ENCODE results near the gene PEX11B.

PEX11B gene, protein sequence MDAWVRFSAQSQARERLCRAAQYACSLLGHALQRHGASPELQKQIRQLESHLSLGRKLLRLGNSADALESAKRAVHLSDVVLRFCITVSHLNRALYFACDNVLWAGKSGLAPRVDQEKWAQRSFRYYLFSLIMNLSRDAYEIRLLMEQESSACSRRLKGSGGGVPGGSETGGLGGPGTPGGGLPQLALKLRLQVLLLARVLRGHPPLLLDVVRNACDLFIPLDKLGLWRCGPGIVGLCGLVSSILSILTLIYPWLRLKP

GRCh38 chr1:145918144-145918991 lies at the start of gene PEX11B:
Gene PEX11B, minus strand, starts transcription at chr1:145918717. Its CDS starts 29 bp downstream, at chr1:145918688.
- peak; percentile 91 for DNase-seq (ENCODE audit: low spot score)

- no peak for DNase-seq (ENCODE audit: low spot score)
Measured at GRCh38 chr1:145967288-145967687, 48.8 kb upstream of the PEX11B start.

DNA sequence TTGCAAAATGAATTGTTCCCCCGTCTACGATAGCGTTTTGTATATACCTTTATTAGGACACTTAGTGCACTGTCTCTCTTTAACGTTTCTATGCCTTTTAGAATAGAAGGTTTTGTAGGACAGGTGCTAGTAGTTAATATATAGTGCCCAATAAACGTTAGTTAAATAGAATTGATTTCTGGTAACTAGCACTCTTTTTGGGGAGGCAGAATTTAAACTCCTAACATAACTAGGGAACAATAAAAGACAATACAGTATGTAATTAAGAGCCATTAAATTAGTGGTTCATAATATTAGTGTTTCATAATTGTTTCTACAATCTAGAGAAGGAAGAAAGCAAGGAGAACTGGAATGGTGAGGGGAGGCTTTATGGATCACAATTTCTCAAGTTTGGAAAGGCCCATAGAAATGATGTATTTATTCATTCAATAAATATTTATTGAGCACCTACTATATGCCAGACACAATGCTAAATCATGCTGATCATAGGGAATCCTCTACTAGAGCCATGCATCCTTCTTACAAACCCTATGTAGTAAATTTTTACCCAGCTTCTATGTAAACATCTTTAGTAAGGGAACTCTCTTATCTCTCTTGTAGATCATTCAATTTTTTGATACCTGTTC lies 46.7 kb upstream of the PEX11B start:
- DNase-seq (ENCODE audit: low spot score): no peak

DNA sequence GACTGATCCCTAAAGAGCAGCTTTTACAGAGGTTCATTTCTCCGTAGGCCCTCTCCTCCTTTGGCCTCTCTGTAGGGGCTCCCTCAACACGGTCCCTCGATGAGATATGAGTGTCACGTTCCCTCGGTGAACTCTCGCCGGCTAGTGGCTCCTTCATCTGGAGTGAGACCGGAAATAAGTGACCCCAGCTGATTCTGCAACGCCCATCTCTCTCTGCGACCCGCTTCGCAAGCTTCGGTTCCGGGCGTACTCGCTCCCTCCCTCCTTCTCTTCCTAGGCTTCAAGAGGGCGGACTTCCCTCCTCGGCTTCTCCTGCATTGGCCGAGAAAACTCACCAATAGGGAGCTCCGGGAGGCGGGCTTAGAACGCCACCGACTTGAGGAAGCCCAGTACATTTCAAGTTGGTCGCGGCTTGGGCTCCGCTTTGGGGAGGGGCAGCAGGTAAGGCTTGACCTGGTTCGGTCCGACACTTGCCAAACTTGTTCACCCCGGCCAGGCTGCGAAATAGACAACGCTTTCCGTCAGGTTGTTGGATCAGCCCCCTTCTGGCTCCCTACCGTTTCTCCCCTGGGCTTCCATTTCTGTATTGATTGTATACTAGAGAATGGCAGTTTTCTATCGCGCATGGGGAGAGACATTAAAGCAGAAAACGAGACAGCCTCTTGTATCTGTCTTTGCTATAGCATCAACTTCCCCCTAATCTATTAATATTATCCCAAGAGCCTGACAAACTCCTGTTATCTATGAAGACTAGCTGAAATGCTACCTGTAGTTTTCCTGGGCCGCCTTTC lies 46.0 kb upstream of the PEX11B start, which contains the start of the genes ANKRD34A and POLR3GL:
TSS of gene ANKRD34A (minus strand) at position 248 of the 791 bp plus-strand sequence. CDS start 2,816 bp downstream, outside the sequence.
TSS of gene POLR3GL (plus strand) at position 363 of the 791 bp plus-strand sequence. CDS start 10,176 bp downstream, outside the sequence.
- DNase-seq (ENCODE audit: low spot score): peak; percentile 99

GRCh38 chr1:145963265-145964019 lies 44.9 kb upstream of the PEX11B start:
- DNase-seq (ENCODE audit: low spot score): peak; percentile 43

DNA sequence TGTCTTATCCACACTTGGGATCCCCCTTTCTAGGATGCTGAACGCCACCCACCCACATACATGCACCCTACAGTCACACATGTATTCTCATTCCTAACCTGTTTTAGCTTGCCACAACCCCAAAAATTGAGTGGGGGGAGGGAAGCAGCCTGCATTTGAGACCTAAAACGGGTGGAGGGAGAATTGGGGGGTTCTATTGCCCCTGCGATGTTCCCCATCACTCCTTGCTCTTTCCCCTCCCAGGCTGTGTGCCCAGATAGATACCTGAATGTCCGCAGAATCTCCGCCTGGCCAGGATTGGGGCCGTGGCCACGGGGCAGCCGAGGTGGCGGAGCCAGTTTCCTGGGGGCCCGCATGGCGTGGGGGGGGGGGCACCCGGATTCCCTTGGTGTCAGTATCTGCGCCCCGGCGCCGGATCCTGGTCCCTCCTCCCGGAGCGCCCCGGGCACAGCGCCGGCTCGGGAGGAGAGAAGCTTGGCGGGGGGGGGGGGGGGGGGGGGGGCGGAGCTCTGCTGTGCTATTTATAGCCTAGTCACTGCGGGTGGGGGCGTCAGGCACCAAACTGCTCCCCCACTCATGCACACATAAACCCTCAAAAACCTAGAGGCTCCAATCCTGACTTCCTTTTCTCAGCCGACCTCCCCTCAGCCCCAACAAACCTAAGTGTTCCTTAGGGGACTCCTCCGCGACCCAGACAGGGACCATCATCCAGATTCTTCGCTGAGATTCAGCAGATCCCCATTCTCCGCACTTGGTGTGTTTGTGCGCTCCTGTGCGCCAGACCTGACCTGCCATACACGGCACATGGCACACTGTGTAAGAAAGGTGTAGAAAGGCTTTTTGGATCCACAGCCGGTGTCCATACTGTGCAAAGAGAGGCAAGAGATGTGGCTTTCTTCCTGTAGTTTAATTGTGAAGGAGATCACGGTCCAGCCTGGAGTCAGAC lies 43.9 kb upstream of the PEX11B start:
- peak; percentile 77 for DNase-seq (ENCODE audit: low spot score)

- peak; percentile 54 for DNase-seq (ENCODE audit: low spot score)
Measured at GRCh38 chr1:145961425-145962156, 43.1 kb upstream of the PEX11B start.

DNA sequence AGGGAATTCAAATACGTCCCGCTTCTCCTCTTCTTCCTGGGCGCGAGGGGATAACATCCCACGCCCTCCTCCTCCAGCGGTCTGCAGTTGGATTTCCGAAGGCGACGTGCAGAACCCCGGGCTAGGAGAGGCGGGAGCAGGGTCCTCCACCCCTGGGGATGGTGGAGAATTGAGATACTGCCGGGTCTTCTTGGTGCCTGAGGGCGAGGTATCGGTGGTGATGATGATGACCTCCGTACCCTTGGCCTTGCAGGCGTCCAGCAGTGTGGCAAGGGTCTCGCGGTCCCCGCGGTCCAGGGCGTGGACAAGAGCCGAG lies 42.5 kb upstream of the PEX11B start:
- no peak for DNase-seq (ENCODE audit: low spot score)

DNA sequence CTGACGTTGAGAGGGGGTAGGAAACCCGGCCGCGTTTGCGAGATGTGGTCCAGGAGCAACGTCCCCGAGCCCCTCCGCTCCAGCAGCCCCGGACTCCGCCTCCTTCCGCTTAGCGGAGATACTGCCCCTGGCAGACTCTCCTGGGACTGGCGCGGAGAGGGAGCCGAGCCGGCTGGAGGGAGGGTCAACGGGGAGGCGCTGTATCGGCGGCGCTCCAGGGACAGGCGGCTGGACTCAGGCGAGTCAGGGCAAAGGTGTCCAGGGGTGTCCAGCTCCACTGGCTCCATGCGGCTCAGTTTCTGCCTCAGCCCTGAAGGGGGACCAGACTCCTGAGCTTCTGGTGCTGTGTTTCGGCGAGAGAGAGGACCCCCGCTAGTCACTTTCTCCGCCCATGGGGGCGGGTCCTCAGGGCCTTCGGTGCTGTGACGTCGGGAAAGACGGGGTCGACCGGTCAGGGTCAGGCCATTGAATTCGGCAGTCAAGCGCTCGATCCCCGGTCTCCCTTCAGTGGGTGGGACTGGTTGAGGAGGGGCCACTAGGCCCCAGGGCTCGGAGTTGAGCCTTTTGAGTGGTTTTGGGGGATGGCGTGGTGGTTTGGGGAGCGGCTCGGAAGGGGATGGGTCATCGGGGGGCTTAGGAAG lies 42.1 kb upstream of the PEX11B start:
- peak; percentile 50 for DNase-seq (ENCODE audit: low spot score)

GRCh38 chr1:145959957-145960467 lies 41.5 kb upstream of the PEX11B start:
- no peak for DNase-seq (ENCODE audit: low spot score)

GRCh38 chr1:145959333-145959732 lies 40.8 kb upstream of the PEX11B start:
- peak; percentile 32 for DNase-seq (ENCODE audit: low spot score)

GRCh38 chr1:145958734-145959133 lies 40.2 kb upstream of the PEX11B start:
- no peak for DNase-seq (ENCODE audit: low spot score)

DNA sequence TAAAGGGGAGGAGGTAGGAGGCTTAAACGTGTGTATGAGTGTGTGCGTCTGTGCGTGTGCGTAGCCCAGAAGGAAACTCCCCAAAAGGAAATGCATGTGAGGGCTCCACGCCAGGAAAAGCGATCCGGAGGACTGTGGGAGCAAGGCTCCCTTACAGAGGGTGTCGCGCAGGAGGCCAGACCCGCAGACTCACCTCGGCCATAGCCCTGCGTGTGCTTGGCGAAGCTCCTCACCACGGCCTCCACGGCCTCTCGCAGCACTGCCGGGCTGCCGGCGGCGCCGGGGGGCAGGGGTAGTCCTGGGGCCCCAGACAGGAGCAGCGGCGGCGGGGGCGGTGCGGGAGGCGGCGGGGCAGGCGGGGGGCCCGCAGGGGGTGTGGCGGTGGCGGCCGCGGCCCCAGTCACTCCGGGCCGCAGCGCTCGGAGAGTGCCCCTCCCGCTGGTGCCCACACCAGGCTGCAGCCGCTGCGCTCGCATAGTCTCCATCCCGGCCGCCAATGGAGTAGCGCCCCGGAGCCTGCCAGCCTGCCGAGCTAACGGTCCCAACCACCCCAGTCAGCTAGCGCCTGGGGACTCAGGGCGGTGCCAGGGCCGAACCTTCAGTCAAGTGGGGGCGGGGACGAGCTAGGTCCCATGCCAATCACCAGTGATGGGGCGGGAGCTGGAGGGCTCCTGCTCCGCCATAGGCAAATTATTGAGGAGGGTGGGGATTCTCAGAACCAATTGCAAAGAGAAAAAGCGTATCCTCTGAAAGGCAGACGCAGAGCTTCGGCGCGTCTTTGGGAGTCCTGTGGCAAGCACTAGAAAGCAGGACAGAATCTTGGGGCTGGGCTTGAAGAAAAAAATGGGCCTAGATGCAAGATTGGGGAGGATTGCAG lies 39.2 kb upstream of the PEX11B start, which contains the start of gene LIX1L:
TSS of gene LIX1L (minus strand) at position 575 of the 877 bp plus-strand sequence. CDS start at position 485, 90 bp downstream.
- peak; percentile 99 for DNase-seq (ENCODE audit: low spot score)

DNA sequence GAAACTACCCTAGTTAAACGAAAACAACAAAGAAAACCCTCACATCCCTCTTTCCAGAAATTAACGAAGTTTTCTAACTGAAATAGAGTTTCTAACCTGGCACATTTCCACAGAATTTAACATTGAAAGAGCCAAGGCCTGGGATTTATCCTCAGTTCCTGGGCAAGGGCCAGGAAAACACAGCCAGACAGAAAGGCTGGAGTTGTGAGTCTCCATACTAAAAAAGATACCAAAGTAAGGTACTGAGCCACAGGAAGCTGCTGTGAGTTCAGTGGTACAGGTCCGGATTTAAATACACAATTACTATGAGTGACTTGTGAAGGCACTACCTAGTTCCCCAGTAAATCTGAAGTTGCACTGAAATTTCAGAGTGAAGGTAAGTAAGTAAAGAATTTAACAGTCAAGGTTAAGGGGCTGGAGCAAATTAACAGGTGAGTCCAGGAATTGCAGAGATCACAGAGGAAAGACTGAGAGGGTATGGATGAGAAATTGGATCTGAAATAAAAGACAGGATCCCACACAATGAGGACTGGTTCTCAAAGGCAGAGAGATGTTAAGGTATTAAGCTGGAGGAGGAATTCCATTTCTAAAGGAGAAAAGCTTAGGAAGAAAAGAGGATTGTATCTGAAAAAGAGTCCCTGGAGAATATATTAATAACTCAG lies 38.4 kb upstream of the PEX11B start:
- peak; percentile 55 for DNase-seq (ENCODE audit: low spot score)

DNA sequence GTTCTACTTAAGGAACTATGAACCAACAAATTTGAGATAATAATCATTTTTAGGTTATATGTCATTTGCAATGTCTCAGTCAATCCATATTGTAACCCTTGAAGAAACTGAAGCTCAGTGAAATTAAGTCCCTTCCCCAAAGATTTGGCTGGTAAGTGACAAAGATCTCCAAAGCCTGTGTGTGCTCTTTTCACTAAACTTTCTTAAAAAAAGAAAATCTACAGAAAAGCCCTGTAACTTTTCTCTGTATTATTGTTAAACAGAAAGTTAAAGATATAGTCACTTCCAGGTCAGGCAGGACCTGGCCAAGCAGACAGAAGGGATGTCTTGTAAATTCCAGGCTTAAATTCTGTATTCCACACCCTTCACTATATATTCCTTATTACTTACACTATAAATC lies 37.8 kb upstream of the PEX11B start:
- DNase-seq (ENCODE audit: low spot score): no peak

- DNase-seq (ENCODE audit: low spot score): peak; percentile 37
Measured at GRCh38 chr1:145955436-145955835, 36.9 kb upstream of the PEX11B start.

- no peak for DNase-seq (ENCODE audit: low spot score)
Measured at GRCh38 chr1:145953861-145954260, 35.3 kb upstream of the PEX11B start.
